K562 (cell line): ENCODE measurements around the gene CCDC196. TPM values are rescaled to one million over a fixed set of nuclear protein-coding genes. Genes with fewer than 3 reads are reported as not detected.

Source experiments
- ARHGAP35 ChIP-seq: fragments of 450-650 bp; IDR thresholded peaks from 2 replicates; pipeline ENCODE4 v1.6.1; 2018; ENCODE audit not compliant: partially characterized antibody
- COPS2 ChIP-seq: fragments of 450-650 bp; conservative IDR thresholded peaks from 2 replicates; pipeline ENCODE4 v1.6.1; 2016; ENCODE audit warnings: mild to moderate bottlenecking, moderate library complexity
- DIDO1 ChIP-seq: fragments of 450-650 bp; IDR thresholded peaks from 2 replicates; pipeline ENCODE4 v1.6.1; 2016; ENCODE audit warnings: low read depth, missing biosample characterization, missing genetic modification characterization
- ETV5 ChIP-seq: sonication (generic); formaldehyde crosslinking; IDR thresholded peaks from 2 replicates; pipeline ENCODE4 v1.4.0; 2020; ENCODE audit warnings: low read depth, mild to moderate bottlenecking, missing genetic modification reagents
- EZH2 ChIP-seq: IDR thresholded peaks from 2 replicates; pipeline ENCODE4 v1.6.1; 2012; ENCODE audit warnings: low read depth, mild to moderate bottlenecking, inconsistent platforms, low read length, borderline replicate concordance
- FOXJ3 ChIP-seq: sonication (generic); formaldehyde crosslinking; IDR thresholded peaks from 2 replicates; pipeline ENCODE4 v1.4.0; 2020; ENCODE audit warnings: mild to moderate bottlenecking, missing genetic modification reagents
- HNRNPLL ChIP-seq: fragments of 200-400 bp; formaldehyde crosslinking; IDR thresholded peaks from 2 replicates; pipeline ENCODE4 v1.6.1; 2017; ENCODE audit warnings: low read length, low read depth, mild to moderate bottlenecking; ENCODE audit not compliant: poor library complexity, severe bottlenecking
- LARP7 ChIP-seq: fragments of 450-650 bp; IDR thresholded peaks from 2 replicates; pipeline ENCODE4 v1.6.1; 2016
- MAFK ChIP-seq: IDR thresholded peaks from 2 replicates; pipeline ENCODE4 v1.6.1; 2011; ENCODE audit warnings: low read length, improper control_type of control experiment
- MXD1 ChIP-seq: fragments of 250-450 bp; sonication (Bioruptor Pico); IDR thresholded peaks from 2 replicates; pipeline ENCODE4 v1.8.0; 2021; ENCODE audit warnings: borderline replicate concordance, mild to moderate bottlenecking, moderate library complexity; ENCODE audit not compliant: poor library complexity, severe bottlenecking
- NCOA1 ChIP-seq: fragments of 450-650 bp; IDR thresholded peaks from 2 replicates; pipeline ENCODE4 v1.6.1; 2016; ENCODE audit warnings: low read depth
- PCBP2 ChIP-seq: fragments of 200-400 bp; formaldehyde crosslinking; IDR thresholded peaks from 2 replicates; pipeline ENCODE4 v1.6.1; 2018; ENCODE audit warnings: low read length, low read depth, mild to moderate bottlenecking, moderate library complexity; ENCODE audit not compliant: poor library complexity, severe bottlenecking
- PHB ChIP-seq: fragments of 250-450 bp; sonication (Bioruptor Pico); IDR thresholded peaks from 2 replicates; pipeline ENCODE4 v1.5.0; 2021
- RBM17 ChIP-seq: fragments of 200-400 bp; formaldehyde crosslinking; IDR thresholded peaks from 2 replicates; pipeline ENCODE4 v1.6.1; 2017; ENCODE audit warnings: low read depth, mild to moderate bottlenecking, low read length, borderline replicate concordance
- SAP30 ChIP-seq: fragments of 200-600 bp; sonication (generic); IDR thresholded peaks from 2 replicates; pipeline ENCODE4 v1.6.1; 2012; ENCODE audit warnings: borderline replicate concordance, low read depth, mild to moderate bottlenecking, moderate library complexity, low read length, control low read depth, inconsistent platforms; ENCODE audit not compliant: insufficient read depth, poor library complexity, severe bottlenecking
- SMAD3 ChIP-seq: fragments of 450-650 bp; formaldehyde crosslinking; conservative IDR thresholded peaks from 2 replicates; pipeline ENCODE4 v1.4.0; 2020; ENCODE audit warnings: mild to moderate bottlenecking
- SREBF1 ChIP-seq: fragments of 150-350 bp; IDR thresholded peaks from 2 replicates; pipeline ENCODE4 v1.6.1; 2014; ENCODE audit warnings: antibody characterized with exemption, low read depth, low read length, borderline replicate concordance
- USF2 ChIP-seq: sonication (generic); formaldehyde crosslinking; IDR thresholded peaks from 2 replicates; pipeline ENCODE4 v1.5.0; 2020; ENCODE audit warnings: missing genetic modification reagents
- ZBTB33 ChIP-seq: sonication (generic); formaldehyde crosslinking; IDR thresholded peaks from 2 replicates; pipeline ENCODE4 v1.8.1; 2023; ENCODE audit warnings: mild to moderate bottlenecking, missing genetic modification reagents
- ZBTB49 ChIP-seq: sonication (generic); formaldehyde crosslinking; IDR thresholded peaks from 2 replicates; pipeline ENCODE4 v1.8.0; 2022; ENCODE audit warnings: missing genetic modification reagents, mild to moderate bottlenecking, borderline replicate concordance
- ZFP30 ChIP-seq: fragments of 250-450 bp; sonication (Bioruptor Pico); IDR thresholded peaks from 2 replicates; pipeline ENCODE4 v1.8.0; 2022; ENCODE audit warnings: moderate library complexity, mild to moderate bottlenecking, inconsistent platforms, borderline replicate concordance
- ZFX ChIP-seq: sonication (generic); formaldehyde crosslinking; IDR thresholded peaks from 2 replicates; pipeline ENCODE4 v1.8.0; 2022; ENCODE audit warnings: mild to moderate bottlenecking, missing genetic modification reagents, moderate library complexity
- ZNF507 ChIP-seq: conservative IDR thresholded peaks from 2 replicates; pipeline ENCODE4 v1.6.1; 2017; ENCODE audit warnings: missing genetic modification characterization, missing compliant biosample characterization
- polyA plus RNA-seq, 8 experiments: library from polyadenylated mRNA; depleted of rRNA in 4 of 8; stranded (reverse) in 5 of 8; unstranded in 3 of 8; fragments of >200 nt; fragmentation: Nextera tagmentation in 2 of 8; fragmentation: Illumina TruSeq in 1 of 8; extraction: Ambion mirVana in 2 of 8; extraction: Trizol in 1 of 8; gene quantifications; 2 replicates each; pipeline versions ENCODE4 v1.2.1 to v1.2.3, GENCODE V29; 2011 to 2014; ENCODE audit warnings: inconsistent platforms in 1 of 8, missing spikeins in 1 of 8
- total RNA-seq, 7 experiments: library from RNA; depleted of rRNA in 6 of 7; stranded (reverse); fragments of >200 nt in 6 of 7; fragmentation: Illumina TruSeq in 2 of 7; extraction: Trizol in 2 of 7; gene quantifications; 2 replicates each; pipeline versions ENCODE4 v1.2.1 to v1.2.3, GENCODE V29; 2011 to 2021; ENCODE audit warnings: low replicate concordance in 1 of 7

The CCDC196 gene
- total and polyA plus RNA-seq, 9 of the 15 experiments (the other 6 are each of a cell fraction or from before 2014, with no cell fraction given): not detected

GRCh38 chr14:66507722-66508546, 21.8 kb downstream of the CCDC196 start, which contains the start of gene GPHN (continued):
- no peak for TF ChIP-seq DIDO1 (tag)
- no peak for TF ChIP-seq MAFK
- TF ChIP-seq ZFX: peak; percentile 82
- no peak for TF ChIP-seq RBM17
- TF ChIP-seq HNRNPLL: peak; percentile 19
- no peak for TF ChIP-seq COPS2
- no peak for TF ChIP-seq PHB (CRISPR knock-in tag)
- TF ChIP-seq ZBTB33 (CRISPR knock-in tag): no peak
- TF ChIP-seq LARP7: no peak
- no peak for TF ChIP-seq ZBTB49 (CRISPR knock-in tag)
- no peak for TF ChIP-seq ETV5 (CRISPR knock-in tag)
- no peak for TF ChIP-seq EZH2
- no peak for TF ChIP-seq FOXJ3 (CRISPR knock-in tag)
- TF ChIP-seq NCOA1: no peak
- TF ChIP-seq ARHGAP35: no peak
- TF ChIP-seq MXD1: no peak
- no peak for TF ChIP-seq PCBP2
- no peak for TF ChIP-seq ZFP30 (CRISPR knock-in tag)
- no peak for TF ChIP-seq SMAD3 (CRISPR knock-in tag)
- TF ChIP-seq USF2: no peak
- TF ChIP-seq SREBF1: no peak
- TF ChIP-seq SAP30: no peak
- no peak for TF ChIP-seq ZNF507 (tag)
